Hepatocyte (in vitro differentiated cells): ENCODE measurements around the gene KIFC1. TPM values are rescaled to one million over a fixed set of nuclear protein-coding genes. Genes with fewer than 3 reads are reported as not detected.

Experiments used
- DNase-seq: peaks from one replicate; pipeline ENCODE4 v3.0.0-alpha.2; 2016; ENCODE audit warnings: low spot score
- H2AFZ ChIP-seq: fragments of 200-600 bp; sonication (generic); 2 replicates; pipeline ENCODE4 v1.6.0; 2016; ENCODE audit warnings: antibody characterized with exemption, mild to moderate bottlenecking
- H3K27ac ChIP-seq: fragments of 200-600 bp; sonication (generic); 2 replicates; pipeline ENCODE4 v1.5.1; 2016; ENCODE audit warnings: mild to moderate bottlenecking
- H3K27me3 ChIP-seq: fragments of 200-600 bp; sonication (generic); 2 replicates; pipeline ENCODE4 v1.6.1; 2016
- H3K36me3 ChIP-seq: fragments of 200-600 bp; sonication (generic); replicated peaks from 2 replicates; pipeline ENCODE4 v1.5.1; 2016; ENCODE audit warnings: low read depth; ENCODE audit not compliant: insufficient read depth
- H3K4me1 ChIP-seq: fragments of 200-600 bp; sonication (generic); 2 replicates; pipeline ENCODE4 v1.5.1; 2016; ENCODE audit warnings: mild to moderate bottlenecking, moderate library complexity; ENCODE audit not compliant: insufficient read depth
- H3K4me2 ChIP-seq: fragments of 200-600 bp; sonication (generic); 2 replicates; pipeline ENCODE4 v1.6.0; 2016
- H3K4me3 ChIP-seq: fragments of 200-600 bp; sonication (generic); 2 replicates; pipeline ENCODE4 v1.5.1; 2016; ENCODE audit warnings: mild to moderate bottlenecking
- H3K79me2 ChIP-seq: fragments of 200-600 bp; sonication (generic); 2 replicates; pipeline ENCODE4 v1.6.0; 2017; ENCODE audit warnings: mild to moderate bottlenecking
- H3K9me2 ChIP-seq: fragments of 200-600 bp; sonication (generic); replicated peaks from 2 replicates; pipeline ENCODE4 v1.6.0; 2017; ENCODE audit warnings: mild to moderate bottlenecking; ENCODE audit not compliant: insufficient read depth
- H3K9me3 ChIP-seq: fragments of 200-600 bp; sonication (generic); 2 replicates; pipeline ENCODE4 v1.5.1; 2016; ENCODE audit warnings: low read depth, mild to moderate bottlenecking
- H4K20me1 ChIP-seq: fragments of 200-600 bp; sonication (generic); 2 replicates; pipeline ENCODE4 v1.6.0; 2016; ENCODE audit warnings: mild to moderate bottlenecking; ENCODE audit not compliant: insufficient read depth, poor library complexity, severe bottlenecking
- EZH2 ChIP-seq: fragments of 200-600 bp; sonication (generic); IDR thresholded peaks from 2 replicates; pipeline ENCODE4 v1.6.1; 2016; ENCODE audit warnings: antibody characterized with exemption, mild to moderate bottlenecking, borderline replicate concordance
- EZH2phosphoT487 ChIP-seq: fragments of 200-600 bp; sonication (generic); IDR thresholded peaks from one replicate; pipeline ENCODE4 v1.6.1; 2018; ENCODE audit warnings: antibody characterized with exemption, mild to moderate bottlenecking, low read depth, moderate library complexity; ENCODE audit not compliant: unreplicated experiment, severe bottlenecking
- WGBS: methylation state at CpG from one replicate; pipeline ENCODE4 v1.1.6; 2016; ENCODE audit warnings: low lambda C conversion rate; ENCODE audit errors: missing lambda C conversion rate; 5-methylcytosine and 5-hydroxymethylcytosine counted together
- polyA plus RNA-seq: library from polyadenylated mRNA; unstranded; fragments of >200 nt; fragmentation: Nextera tagmentation; extraction: Ambion mirVana; gene quantifications from 2 replicates; pipeline ENCODE4 v1.2.1, GENCODE V29; 2016
- total RNA-seq: library from RNA; depleted of rRNA; stranded (reverse); fragments of >200 nt; gene quantifications from 2 replicates; pipeline ENCODE4 v1.2.3, GENCODE V29; 2014
- TF ChIP-seq, protein P1 (sequence below): fragments of 200-600 bp; sonication (generic); IDR thresholded peaks from 2 replicates; pipeline ENCODE4 v1.5.1; 2016; ENCODE audit warnings: antibody characterized with exemption, mild to moderate bottlenecking; ENCODE audit not compliant: poor library complexity

KIFC1 gene
- total and polyA plus RNA-seq, 2 experiments from 2014 or later = 6.1 to 12.7 TPM

DNA sequence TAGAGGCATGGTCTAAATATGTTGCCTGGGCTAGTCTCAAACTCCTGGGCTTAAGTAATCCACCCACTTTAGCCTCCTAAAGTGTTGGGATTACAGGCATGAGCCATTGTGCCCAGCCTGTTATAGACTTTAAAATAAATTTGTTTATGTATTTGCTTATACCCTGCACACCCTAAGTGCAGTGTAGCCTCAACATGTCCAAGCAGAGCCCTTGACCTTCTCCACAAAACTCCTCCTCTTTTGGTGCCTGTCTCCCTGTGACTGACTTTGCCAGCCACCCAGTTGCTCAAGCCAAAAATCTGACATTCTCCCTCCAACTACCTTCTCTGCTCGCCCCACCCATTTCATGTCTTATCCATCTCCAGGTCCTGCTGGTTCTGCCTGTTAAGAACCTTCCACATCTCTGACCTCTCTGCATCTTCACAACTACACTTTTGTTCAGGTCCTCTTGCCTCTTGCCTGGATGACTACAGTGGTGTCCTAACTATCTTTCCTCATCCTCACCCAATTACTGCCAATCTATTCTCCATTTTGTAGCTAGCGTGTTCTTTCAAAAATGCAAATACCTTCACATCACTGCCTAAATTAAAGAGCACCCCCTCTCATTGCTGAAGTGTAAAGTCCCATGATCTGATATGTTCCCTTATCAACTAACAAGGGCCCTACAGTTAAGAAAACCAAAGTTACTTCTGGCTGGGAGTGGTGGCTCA lies 11.2 kb upstream of the KIFC1 start:
- H3K9me3 ChIP-seq = no peaks in the 10 kb centered on the region
- DNase-seq = no peak
- no peak overlapping the region for H3K27ac ChIP-seq
- no peaks in the 10 kb centered on the region for H3K27me3 ChIP-seq
- H3K4me1 ChIP-seq = no peaks in the 10 kb centered on the region
- H3K36me3 ChIP-seq = no peaks in the 10 kb centered on the region
- H4K20me1 ChIP-seq = no peaks in the 10 kb centered on the region
- whole genome bisulfite sequencing = 94% methylated on average over 2 of the region's 2 CpGs
- no peaks in the 10 kb centered on the region for H3K9me2 ChIP-seq
- H2AFZ ChIP-seq = no peak overlapping the region
- no peaks in the 10 kb centered on the region for H3K79me2 ChIP-seq
- TF ChIP-seq EZH2phosphoT487 (no peak), EZH2 (no peak)
- TF ChIP-seq, protein P1, sequence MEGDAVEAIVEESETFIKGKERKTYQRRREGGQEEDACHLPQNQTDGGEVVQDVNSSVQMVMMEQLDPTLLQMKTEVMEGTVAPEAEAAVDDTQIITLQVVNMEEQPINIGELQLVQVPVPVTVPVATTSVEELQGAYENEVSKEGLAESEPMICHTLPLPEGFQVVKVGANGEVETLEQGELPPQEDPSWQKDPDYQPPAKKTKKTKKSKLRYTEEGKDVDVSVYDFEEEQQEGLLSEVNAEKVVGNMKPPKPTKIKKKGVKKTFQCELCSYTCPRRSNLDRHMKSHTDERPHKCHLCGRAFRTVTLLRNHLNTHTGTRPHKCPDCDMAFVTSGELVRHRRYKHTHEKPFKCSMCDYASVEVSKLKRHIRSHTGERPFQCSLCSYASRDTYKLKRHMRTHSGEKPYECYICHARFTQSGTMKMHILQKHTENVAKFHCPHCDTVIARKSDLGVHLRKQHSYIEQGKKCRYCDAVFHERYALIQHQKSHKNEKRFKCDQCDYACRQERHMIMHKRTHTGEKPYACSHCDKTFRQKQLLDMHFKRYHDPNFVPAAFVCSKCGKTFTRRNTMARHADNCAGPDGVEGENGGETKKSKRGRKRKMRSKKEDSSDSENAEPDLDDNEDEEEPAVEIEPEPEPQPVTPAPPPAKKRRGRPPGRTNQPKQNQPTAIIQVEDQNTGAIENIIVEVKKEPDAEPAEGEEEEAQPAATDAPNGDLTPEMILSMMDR = no peak
- H3K4me3 ChIP-seq = no peak overlapping the region
- H3K4me2 ChIP-seq = no peak overlapping the region

DNA sequence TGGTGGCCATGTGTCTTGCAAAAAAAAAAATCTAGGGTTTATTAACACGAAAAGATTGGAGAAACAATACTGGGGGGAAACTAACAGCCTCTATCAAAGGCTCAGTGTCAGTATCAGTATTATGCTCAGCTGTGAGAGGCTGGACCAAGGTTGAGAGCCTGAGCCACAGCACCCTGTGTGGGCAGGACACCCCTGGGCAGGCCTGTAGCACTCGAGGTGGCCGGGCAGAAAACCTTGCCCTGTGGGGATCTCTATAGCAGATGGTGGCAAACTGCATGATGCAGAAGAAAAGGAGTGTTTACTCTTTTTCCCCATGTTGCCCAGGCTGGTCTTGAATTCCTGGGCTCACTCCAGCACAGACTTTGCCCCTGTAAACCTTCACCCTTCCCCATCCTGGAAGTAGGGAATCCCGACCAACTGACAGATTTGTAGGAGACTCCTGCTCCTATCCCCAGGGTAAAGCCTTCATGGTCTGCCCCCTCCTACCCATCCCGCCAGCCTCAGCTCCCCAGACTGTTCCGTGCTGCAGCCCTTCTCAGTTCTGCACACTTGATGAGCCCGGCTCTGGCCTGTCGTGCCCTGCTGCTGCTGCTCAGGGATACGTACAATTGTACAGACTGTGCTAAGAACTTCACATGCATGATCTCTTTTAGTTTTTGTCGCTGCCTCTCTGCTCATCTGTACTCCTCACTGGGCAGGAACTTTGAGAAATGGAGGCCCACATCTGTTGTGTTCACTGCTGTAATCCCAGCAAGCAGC lies 8.0 kb upstream of the KIFC1 start:
- Histone ChIP-seq H3K4me2 (no peak overlapping the region), H3K27ac (no peak overlapping the region), H3K27me3 (no peaks in the 10 kb centered on the region), H3K9me3 (no peaks in the 10 kb centered on the region), H3K79me2 (no peaks in the 10 kb centered on the region), H3K36me3 (no peaks in the 10 kb centered on the region), H3K4me3 (no peak overlapping the region), H2AFZ (no peak overlapping the region), H4K20me1 (no peaks in the 10 kb centered on the region), H3K4me1 (no peaks in the 10 kb centered on the region), H3K9me2 (no peaks in the 10 kb centered on the region)
- TF ChIP-seq, protein P1 = no peak
- TF ChIP-seq EZH2 (no peak), EZH2phosphoT487 (no peak)
- WGBS = 82% methylated on average over 10 of the region's 10 CpGs
- DNase-seq = no peak

DNA sequence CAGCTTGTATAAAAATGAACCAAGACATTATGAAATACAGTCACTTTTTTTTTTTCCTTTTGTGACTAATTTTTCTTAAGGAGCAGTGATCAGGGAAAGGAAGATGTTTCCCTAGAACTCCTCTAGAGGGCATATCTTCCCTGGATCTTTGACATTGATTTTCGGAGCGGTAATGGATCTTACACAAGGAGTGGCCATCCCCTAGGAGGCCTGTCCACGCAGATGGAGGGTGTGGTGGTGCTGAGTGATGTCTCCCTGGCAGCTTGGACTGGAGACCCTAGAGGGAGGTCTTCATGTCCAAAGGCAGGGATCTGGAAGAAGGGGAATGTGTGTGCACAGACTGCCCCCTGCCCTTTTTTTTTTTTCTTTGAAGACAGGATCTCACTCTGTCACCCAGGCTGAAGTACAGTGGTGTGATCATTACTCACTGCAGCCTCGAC lies 7.0 kb upstream of the KIFC1 start:
- Histone ChIP-seq H3K4me1 (no peaks in the 10 kb centered on the region), H3K27ac (no peak overlapping the region), H3K4me3 (no peak overlapping the region), H3K4me2 (no peak overlapping the region), H3K9me3 (no peaks in the 10 kb centered on the region), H2AFZ (no peak overlapping the region), H3K27me3 (no peaks in the 10 kb centered on the region), H3K79me2 (no peaks in the 10 kb centered on the region), H3K9me2 (no peaks in the 10 kb centered on the region), H4K20me1 (no peaks in the 10 kb centered on the region), H3K36me3 (no peaks in the 10 kb centered on the region)
- peak; percentile 48 for DNase-seq
- 32% methylated on average over 4 of the region's 4 CpGs for WGBS
- TF ChIP-seq, protein P1 = peak; percentile 39
- TF ChIP-seq EZH2 = no peak
